Smooth muscle cell of the brain vasculature (primary cell): ENCODE results near the gene MAP6.
A peak's percentile ranks its signal among the peaks of the same experiment; 100 is the strongest.
"Not testable (repeated sequence)": the region's sequence is repeated elsewhere in the genome, so short reads cannot be mapped to it uniquely, and the experiment has no call there.

Source experiments
- DNase-seq: peaks from one replicate; pipeline ENCODE4 v3.0.0-alpha.2; 2012; ENCODE audit warnings: low read depth, low spot score

Gene MAP6

DNA sequence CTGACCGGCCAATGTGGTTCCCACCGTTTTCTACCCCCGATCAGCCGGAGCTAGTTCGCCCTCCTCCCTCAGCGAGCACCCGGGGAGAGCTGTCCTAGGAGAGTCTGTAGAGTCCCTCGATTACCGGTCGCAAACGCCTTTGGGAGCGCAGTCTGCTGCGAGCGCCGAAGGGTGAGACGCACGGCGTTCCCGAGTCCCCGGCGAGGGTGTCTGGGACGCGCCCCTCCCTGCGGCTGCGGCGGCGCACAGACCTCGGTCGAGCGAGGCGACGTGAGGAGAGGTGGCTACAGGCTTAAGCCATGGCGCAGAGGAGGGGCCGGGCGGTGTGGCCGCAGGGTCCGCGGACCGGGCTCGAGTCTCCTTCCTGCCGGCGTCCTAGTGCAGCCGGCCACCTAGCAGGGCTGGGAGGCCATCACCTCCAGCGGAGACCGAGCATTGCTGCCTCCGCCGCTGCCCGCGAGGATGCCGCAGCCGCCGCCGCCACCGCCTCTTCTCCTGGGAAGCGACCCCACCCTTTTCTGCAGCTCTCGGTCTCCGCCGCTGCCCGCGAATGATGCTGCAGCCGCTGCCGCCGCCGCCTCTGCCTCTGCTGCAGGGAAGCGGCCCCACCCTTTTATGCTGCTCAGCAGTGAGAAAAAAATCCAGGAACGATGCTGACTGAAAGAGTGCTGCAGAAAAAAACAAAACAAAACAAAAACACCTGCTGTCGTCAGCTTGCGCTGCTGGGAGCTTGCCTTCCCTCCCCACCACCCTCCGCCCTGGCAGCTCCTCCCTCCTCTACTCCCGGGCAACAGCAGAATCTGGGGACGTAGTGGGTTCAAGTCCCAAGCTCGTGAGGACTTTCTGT, at the start of gene MAP6:
Gene MAP6, minus strand, starts transcription at position 588 of the 847 bp plus-strand sequence. CDS start 669 bp downstream, outside the sequence.
- DNase-seq: no peak

DNA sequence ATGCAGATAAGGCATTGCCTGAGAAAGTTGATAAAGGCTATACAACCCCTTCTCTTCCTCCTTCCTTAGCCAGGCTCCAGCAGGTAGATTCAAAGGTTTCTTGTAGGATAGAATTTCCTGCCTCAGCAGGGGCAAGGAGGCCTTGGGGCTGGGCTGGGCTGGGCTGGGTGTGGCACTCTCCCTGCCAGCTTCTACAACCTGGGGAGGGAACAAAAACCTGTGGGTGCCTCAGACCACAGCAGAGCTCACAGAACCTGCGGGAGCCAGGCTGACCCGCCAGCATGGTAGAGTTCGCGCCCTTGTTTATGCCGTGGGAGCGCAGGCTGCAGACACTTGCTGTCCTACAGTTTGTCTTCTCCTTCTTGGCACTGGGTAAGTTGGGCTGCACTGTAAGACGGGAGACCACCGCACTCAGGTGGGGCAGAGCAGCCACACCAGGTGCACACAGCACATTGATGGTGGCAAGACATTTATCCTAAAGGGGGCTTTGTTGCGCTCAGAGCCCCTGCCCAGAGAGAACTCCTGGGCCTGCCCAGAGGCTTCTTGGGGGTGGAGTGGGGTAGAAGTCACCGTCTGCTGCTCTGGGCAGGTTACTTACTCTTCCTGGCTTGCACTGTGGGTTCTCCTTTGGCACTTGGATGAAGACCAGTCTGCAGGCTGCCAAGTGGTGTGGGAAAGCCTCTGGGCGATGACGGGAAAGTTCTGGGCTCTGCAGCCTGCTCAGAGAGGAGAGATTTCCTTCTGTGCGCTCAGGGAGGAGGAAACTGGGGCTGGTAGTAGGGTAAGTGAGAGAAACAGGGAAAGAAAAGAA, 49.0 kb upstream of the MAP6 start, which contains the start of gene MOGAT2:
Gene MOGAT2, plus strand, starts transcription at position 231 of the 811 bp plus-strand sequence. Its CDS starts 51 bp downstream, at position 282.
- DNase-seq: no peak

DNA sequence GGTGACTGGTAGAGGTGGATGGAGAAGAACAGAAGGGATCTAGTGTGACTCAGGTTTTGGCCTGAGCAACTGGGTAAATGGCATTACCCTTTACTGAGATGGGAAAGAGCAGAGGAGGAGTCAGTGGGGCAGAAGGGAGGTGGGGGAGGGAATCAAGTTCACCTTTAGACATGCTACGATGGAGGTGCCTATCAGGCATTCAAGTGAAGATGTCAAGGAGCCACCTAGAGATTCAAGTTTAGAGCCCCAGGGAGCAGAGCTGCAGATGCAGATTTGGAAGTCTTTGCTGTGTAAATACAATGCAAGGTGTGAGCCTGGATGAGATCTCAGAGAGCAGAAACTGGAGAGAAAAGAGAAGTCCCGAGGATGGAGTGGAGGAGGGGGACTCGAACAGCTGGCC, 47.8 kb upstream of the MAP6 start:
- DNase-seq: no peak

DNA sequence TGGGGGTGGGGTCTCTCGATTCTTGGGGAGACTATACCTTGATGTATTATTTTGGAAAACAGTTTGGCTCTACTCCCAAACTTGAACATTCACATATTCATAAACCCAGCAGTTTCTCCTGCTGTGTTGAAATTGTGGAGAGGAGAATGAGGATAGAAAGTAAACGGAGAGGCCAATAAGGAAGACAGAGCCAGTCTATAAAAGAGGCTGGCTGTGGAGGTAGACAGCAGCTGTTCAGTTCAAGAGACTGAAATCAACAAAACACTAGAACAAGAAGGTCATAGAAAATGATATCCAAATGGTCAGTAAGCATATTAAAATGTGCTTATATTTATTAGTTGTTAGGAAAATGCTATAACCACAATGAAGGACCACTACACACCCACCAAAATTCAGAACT, 46.9 kb upstream of the MAP6 start:
- no peak for DNase-seq

DNA sequence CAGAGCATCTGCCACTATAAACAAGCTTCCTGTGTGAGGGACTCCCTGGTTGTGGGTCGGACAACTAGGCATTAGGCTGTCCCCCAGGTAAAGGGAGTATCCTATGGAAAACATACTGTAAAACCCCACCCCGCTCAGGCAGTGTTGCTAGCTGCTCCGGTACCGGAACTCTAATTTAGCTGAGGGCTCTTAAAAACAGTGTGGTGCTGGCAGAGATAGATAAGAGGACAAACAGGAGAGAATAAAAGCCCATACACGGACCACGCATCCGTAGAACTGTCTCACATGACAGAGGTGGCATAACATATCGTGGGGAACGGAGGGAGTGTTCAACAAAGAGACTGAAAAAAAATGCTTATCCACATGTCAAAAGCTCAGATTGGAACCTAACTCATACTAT, 45.4 kb upstream of the MAP6 start:
- no peak for DNase-seq

DNA sequence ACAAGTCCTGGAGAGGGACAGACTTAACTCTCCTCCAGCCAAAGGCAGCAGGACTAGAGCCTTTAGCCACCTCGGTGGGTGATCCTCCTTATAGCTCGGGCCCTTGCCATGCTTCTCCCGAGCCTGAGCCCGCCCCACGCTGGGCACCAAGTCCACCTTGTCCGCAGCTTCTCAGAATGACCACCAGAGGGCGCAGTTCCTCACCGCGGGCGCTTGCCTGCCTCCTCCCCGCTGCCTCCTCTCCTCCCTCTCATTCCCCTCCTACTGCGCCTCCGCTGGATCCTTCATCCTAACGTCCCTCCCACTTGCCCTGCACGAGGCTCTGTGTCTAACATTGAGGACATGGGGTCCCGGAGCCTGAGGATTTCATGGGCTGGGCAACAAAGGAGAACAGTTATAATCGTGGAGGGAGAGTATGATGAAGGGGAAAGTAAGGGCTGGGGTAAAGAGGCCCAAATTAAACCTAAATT, 37.5 kb upstream of the MAP6 start:
- DNase-seq: peak; percentile 20

DNA sequence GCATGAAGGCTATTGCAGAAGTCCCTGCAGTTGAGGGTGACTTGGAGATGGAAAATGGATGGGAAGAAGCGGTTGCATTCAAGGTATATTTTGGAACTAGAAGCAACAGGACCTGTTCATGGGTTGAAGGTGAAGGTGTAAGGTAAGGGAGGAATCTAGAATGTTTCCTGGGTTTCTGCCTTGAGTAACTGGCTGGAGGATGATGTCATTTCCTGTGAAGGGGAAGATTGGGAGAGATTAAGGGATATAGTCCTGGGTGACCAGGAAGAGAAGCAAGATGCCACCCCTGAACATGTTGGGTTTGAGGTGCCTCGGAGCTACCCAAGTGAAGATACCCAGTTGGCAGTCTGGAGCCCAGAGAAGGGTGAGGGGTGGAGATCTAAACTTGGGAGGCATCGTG, 36.7 kb upstream of the MAP6 start:
- DNase-seq: no peak

DNA sequence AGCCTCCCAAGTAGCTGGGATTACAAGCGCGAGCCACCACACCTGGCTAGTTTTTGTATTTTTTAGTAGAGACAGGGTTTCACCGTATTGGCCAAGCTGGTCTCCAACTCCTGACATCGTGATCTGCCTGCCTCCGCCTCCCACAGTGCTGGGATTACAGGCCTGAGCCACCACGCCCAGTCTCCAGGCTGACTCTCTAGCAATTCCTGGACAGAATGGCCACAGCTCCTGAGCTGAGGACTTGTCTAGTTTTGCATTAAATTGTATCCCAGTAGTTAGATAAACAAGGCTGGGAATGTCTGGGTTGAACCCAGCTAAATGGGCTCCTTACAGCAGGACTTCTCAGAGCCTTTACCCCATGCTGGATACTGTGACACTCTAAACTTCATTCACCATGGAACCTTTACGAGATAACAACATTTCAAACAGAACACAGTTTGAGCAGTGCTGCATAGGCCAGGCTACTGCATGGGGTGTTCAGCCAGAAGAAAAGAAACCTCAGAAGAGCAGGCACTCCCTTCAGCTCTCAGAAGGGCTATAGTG, 34.9 kb upstream of the MAP6 start:
- DNase-seq: no peak

DNA sequence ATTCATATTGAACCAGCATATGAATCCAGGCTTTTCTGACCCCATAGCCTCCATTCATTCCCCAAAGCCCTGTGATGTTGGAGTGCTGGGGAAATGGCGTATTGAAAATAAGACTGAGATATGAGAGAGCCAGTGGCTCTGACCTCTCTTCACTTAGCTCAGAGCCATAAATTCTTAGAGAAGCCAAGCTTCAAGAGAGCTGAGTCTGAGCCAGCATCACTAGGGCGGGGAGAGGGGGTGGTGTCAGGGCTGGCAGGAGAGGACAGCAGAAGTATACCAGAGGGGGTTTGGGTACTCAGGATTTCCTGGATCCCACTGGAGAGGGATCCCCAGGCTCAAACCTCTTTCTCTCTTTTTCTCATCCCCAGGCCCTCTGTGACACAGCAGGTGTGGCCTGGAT, 32.1 kb upstream of the MAP6 start:
- no peak for DNase-seq

DNA sequence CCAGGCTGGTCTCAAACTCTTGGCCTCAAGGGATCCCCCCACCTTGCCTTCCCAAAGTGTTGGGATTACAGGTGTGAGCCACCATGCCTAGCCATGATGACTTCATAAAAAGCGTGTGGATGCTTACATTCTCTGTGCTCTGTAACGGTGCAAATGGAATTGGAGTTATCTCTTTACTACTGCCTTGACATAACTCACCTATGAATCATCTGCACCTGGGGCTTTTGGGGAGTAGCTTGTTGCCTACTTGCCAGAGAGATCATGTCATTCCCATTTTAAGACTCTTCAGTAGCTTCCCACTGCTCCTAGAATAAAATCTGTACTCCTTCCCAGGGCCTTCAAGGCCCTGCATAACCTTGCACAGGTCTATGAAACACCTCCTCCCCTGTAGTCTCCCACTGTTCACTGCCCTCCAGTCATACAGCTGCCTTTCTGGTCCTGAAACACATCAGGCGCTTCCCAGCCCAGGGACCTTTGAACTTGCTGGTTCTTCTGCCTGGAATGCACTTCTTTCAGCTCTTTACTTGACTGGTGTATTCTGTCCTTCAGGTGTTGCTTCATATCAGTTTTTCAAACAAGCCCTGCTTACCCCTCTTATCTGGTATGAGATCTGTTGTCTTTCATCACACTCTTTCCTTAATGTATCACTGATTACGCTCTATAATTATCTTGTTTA, 29.2 kb upstream of the MAP6 start:
- DNase-seq: no peak

DNA sequence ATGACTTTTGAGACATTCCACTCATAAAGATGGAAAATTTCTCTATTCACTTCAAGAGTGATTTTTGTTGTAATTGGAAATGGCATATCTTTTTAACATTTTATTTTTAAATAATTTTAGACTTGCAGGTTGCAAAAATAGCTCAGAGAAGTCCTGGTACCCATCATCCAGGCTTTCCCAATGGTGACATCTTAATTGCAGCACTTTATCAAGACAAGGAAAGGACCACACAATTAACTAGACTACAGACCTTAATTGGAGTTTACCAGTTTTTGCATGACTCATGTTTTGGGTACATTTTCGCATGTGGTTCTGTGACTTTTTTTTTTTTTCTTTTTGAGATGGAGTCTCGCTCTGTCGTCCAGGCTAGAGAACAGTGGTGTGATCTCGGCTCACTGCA, 23.0 kb upstream of the MAP6 start:
- no peak for DNase-seq

DNA sequence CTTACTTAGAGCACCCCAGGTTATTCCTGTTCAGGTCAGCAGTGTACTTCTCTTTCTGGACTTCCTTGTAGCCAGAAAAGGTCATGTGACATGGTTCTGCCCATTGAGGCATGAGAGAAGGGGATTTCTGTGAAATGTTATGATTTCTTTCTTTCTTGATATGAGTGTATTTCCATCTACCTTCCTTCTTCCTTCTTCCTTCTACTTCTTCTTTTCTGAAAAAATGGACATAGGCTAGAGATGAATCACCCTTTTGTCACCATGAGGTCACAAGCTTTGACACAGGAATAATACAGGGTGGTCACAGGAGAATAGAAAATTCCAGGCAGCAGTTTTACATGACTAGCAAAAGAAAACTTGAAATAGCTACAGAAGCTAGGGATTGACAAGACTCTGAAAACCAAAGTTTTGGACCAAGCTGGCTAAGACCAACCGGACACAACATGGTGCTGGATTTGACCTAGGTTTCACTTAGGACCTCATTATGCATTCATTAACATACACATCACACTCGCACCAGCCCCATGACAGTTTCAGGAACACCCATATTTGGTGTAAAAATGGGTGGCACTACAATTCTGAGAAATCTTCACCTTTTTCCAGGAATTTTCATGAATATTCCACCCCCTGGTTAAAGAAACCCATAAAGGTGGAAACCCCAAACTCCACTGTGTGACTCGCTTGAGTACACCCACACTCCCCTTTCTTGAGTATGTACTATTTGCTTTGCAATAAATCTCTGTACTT, 21.2 kb upstream of the MAP6 start:
- no peak for DNase-seq

DNA sequence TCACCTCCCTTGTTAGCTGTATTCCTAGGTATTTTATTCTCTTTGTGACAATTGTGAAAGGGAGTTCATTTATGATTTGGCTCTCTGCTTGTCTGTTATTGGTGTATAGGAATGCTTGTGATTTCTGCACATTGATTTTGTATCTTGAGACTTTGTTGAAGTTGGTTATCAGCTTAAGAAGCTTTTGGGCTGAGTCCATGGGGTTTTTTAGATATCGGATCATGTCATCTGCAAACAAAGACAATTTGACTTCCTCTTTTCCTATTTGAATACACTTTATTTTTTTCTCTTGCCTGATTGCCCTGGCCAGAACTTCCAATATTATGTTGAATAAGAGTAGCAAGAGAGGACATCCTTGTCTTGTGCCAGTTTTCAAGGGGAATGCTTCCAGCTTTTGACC, 15.0 kb upstream of the MAP6 start:
- DNase-seq: not testable (repeated sequence)

DNA sequence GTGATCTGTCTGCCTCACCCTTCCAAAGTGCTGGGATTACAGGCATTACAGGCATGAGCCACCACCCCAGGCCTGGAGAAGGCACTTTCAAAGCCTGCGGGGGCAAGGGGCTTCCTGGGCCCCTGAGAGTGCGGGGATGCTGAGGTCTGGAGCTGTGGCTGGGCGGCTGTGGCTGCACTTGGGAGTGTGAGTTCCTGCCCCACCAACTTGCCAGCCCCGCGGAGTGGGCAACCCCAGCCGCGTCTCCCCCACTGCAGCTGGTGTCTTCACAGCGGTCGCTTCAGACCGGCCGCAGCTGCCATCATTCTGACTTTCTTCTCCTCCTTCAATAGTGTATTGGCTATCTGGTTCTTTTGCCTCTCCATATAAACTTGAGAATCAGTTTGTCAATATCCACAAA, 10.7 kb upstream of the MAP6 start:
- no peak for DNase-seq

DNA sequence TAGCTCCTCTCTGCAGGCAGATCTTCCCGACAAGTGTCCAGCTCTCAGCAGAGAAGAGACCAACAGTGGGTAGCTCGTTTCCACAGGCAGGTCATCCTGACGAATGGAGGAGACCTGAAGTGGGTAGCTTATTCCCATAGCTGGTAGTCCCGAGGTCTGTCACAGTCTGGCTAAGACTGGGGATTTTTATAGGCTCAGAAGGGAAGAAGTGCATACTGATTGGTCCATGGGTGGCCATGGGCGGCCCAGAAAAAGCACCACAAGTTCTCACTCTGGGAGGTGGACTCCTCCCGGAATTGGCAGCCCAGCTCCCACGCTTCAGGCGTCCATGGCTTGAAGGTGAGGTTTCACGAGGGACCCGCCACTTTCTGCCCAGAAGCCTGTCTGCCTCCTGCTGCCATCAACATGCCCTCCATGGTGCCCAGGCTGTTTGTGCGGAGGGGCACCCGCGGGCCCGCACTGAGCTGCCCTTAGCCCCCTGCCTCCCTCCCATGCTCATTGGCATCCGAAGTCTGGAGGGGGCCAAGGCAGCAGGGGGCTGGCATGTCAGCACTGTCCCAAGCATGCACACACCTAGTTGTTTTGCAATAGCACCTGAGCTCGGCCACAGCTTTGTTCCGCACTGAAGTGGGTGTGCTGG, 9.9 kb upstream of the MAP6 start:
- DNase-seq: no peak

DNA sequence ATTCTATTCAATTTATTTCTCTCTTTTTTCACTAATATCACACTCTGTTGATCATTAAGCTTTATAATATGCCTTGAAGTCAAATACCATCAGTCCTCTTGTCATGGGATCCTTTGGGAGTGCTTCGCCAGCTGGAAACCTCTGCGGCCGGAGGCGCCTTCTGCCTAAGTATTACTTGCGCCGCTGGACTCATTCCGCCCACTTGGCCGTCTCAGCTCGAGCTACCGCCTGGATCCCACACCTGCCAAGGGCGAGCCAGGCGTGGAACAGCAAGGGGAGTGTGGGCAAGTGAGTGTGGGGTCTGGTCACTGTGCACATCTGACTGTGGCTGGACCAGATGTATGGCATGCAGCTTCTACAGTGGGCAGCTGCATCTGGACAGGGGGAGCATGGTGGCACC, 9.1 kb upstream of the MAP6 start:
- DNase-seq: no peak

DNA sequence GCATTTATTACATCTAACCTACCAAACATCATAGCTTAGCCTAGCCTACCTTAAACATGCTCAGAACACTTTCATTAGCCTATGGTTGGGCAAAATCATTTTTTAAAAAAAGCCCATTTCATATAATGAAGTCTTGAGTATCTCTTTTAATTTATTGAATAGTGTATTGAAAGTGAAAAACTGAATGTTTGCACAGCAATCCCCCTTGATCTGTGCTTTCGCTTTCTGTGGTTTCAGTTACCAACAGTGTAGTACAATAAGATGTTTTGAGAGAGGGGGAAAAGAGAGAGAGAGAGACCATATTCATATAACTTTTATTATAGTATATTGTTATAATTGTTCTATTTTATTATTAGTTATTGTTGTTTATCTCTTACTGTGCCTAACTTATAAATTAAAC, 8.4 kb upstream of the MAP6 start:
- DNase-seq: no peak

DNA sequence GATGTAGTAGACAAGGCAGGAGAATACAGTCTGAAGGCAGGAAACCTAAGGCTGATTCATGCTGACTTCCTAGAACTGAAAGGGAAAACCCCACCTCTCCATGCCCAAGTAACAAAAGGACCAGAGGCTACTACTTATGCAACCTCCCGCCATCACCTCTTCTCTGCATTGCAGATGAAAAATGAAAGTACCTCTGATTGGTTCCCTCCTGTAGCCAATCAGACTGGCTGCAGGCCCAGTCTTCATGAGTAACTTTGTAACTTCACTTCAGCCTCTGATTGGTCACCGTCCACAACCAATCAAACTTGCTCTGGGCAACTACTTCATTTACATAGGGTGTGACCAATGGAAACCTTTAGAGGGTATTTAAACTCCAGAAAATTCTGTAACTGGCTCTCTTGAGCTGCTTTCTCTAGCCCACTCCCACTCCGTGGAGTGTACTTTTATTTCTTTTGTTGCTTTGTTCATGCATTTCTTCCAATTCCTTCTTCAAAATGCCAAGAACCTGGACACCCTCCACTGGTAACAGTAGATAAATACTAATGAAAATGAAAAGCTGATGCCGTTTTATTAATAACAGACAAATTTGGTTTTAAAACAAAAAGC, 5.2 kb upstream of the MAP6 start:
- DNase-seq: no peak

DNA sequence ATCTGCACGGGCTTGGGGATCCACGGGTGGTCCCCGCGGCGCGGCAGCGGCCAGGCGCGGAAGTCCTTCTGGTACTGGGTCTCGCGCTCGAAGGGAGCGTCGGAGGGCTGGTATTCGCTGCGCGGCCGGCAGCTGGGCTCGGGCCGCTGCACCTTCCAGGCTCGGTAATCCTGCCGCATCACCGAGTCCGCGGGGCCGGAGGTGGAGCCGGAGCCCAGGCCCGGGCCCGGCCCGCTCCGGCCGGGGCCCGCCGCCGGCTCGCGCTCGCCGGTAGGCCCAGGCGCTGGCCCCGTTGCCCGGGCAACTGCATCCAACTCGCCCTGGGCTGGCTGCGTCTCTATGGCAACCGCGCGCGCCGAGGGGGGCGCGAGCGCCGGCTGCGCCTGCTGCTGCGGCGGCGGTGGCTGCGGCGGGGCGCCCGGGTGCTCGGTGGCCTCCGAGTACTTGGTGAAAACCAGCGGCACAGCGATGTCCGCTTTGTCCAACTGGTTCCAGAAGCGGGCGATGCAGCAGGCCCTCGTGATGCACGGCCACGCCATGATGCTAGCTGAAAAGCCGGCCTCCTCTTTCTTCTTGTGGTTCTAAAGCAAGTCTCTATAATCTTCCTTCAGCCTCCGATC, 897 bp downstream of the MAP6 start:
- DNase-seq: no peak
